ENCODE measurements around the gene ANKRD6.

- TF ChIP-seq GATA3 (IDR thresholded peaks at IDR 0.05; ENCODE audit: low read depth, low read length), result no peak
- TF ChIP-seq GATA2 (IDR thresholded peaks at IDR 0.05; ENCODE audit: low read depth, low read length), result no peak
Observed at GRCh38 chr6:89501222-89501621, 68.3 kb downstream of the ANKRD6 start.

All from SH-SY5Y (cell line).